ENCODE measurements around the gene RING1.

The RING1 gene

GRCh38 chr6:33172688-33173534 is 35.4 kb upstream of the RING1 start:
- no peak for DNase-seq

DNA sequence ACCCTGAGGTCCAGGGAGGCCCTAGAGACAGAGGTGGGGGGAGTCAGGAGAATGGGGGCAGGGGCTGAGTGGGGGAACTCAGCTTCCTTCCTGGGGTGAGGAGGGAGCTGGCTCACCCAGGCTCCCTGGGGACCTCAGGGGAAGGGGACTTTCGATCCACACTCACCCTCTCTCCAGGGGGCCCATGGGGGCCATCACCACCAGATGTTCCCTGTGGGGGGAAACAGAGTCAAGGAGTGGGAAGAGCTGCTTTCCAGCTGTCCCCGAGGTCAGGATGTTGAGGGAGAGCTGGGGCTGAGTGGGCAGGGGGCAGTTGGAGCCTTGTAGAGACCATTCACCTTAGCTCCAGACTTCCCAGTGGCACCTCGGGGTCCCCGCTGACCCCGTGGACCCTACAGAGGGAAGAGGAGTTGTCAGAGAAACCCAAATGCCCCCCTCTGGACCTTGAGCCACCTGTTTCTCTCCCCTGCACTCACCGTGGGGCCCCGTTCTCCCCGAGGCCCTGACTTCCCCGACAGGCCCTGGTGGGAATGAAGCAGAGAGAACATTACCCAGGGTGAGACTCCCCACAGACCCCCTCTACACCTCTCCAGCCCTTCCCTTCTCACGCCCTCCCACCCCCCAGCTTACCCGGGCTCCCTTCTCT is 34.6 kb upstream of the RING1 start:
- no peak for DNase-seq

- DNase-seq: no peak
Observed at GRCh38 chr6:33174784-33175183, 33.5 kb upstream of the RING1 start.

- no peak for DNase-seq
Observed at GRCh38 chr6:33175436-33176069, 32.7 kb upstream of the RING1 start.

- DNase-seq: no peak
Observed at GRCh38 chr6:33176906-33177305, 31.4 kb upstream of the RING1 start.

DNA sequence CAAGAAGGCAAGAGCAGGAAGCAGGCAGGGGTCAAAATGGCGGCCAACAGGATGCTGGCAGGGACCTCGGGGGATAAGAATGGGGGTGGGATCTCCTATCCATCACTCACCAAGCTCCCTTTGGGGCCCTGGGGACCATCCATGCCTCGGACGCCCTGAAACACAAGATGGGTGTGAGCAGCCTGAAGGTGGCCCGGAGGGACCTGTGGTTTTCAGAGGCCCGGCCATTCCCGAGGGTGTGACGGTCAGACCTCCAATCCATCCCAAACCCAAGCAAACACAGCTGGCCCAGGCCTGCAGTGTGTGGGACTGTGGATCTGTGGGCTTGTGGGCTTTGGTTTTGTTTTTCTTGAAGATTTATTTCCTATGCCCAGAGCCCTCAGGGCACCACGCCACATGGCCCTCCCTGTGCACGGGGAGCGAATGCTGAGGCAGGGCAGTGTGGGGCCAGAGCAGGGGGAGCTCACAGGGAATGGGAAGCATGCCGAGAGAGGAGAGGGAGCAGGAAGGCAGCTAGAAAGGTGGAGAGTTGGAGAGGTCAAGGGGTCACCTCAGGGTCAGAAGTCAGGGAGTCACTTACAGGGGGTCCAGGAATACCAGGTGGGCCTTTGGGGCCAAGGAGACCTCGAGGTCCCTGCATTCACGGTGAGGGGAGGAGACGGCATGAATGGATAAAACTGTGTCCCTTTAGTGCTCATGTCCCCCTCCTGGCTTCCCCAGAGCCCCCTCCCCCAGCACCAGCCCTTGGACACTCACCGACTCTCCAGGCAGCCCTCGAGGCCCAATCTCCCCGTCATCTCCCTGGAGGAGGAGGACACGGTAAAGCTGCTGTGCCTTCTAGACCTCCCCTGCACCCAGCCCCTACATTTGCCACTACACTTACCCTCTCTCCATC is 30.5 kb upstream of the RING1 start:
- DNase-seq: no peak

- no peak for DNase-seq
Observed at GRCh38 chr6:33178755-33179475, 29.4 kb upstream of the RING1 start.

DNA sequence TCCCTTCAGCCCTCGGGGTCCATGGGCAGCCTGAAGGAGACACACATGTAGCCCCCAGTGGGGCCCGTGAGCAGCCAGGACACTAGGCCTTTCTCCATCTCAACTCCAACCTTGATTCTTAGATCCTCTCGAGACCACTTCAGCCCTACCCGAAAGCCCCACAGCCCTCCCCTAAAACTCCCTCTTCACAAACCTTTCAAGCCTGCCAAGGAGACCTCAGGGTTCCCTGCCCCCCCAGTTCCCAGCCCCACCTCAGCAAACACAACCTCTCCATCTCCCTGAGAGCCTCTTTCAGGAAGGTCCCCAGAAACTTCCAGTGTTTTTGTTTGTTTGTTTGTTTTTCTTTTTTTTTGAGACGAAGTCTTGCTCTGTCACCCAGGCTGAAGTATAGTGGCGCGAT is 27.2 kb upstream of the RING1 start:
- no peak for DNase-seq

DNA sequence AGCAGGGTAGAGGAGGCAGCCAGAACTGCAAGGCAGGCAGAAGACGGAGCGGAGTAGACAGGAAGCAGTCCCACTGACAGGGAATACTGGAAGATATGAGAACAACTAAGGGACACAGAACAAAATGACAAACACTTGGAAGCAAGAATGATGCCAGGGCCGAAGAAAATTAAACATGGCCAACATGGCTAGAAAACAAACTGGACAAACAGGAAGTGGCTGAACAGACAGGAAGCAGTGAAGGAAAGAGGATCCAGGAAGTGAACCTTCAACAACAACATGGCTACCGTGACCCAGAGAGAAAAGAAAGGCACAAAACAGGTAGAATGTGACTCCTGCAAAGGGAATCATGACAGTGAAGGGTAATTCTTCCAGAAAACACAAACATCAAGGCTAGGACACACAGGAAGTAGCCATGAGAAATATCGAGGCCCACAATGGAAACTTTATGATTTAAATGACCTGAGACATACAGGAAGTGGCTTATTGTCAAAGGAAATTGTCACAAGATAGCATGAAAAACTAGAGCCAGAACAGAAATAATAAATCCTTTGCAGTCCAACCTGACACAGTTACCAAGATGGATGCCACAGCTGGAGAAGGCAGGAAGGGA is 25.1 kb upstream of the RING1 start:
- DNase-seq: no peak

DNA sequence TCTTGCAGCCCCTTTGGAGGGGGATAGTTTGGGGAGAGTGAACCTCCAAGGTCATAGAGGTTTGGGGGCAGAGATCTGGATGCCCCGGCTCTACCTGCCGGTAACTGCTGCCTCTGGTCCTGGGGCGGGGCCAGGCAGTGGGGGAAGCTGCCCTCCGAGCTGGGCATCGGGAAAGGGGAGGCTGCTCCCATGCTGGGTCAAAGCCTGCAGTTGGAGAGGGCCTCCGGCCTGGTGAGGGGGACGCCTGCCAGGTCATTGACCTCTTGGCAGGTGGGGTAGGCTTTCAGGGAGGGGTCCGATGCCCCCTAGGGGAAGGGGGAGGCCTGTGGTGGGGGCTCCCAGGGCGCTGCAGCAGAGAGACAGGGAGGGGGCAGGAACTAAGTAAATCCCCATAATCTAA is 23.1 kb upstream of the RING1 start:
- no peak for DNase-seq

- DNase-seq: no peak
Observed at GRCh38 chr6:33185654-33186187, 22.6 kb upstream of the RING1 start.

- no peak for DNase-seq
Observed at GRCh38 chr6:33187809-33188208, 20.5 kb upstream of the RING1 start.

- no peak for DNase-seq
Observed at GRCh38 chr6:33189164-33189563, 19.1 kb upstream of the RING1 start.

GRCh38 chr6:33189625-33190448 is 18.5 kb upstream of the RING1 start:
- DNase-seq: no peak

GRCh38 chr6:33190504-33191107 is 17.7 kb upstream of the RING1 start:
- no peak for DNase-seq

GRCh38 chr6:33191383-33192104 is 16.8 kb upstream of the RING1 start:
- DNase-seq: no peak

DNA sequence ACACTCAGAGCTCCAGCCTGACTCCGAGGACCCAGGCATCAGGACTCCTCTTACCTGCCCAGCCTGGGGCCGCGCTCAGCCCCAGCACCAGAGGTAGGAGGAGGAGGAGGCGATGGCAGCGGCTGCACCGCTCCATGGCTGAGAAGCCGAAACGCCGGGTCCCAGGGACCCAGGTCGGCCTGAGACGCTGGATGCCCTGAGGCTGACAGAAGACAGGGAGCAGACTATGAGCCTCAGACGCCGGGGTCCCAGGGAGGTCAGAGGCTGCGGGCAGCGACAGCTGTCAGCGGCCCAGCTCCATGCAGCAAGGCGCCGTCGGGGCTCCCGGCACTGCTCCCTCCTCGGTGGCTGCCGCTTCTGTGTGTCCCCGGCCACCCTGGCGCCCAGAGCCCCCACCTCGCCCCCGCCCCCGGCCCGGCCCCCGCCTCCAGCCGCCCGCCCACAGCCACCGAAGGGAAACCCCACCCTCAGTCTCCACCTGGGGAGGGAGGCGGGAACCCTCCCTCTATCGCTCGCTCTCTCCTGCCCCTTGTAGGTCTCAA is 16.1 kb upstream of the RING1 start, which contains the start of gene COL11A2:
TSS of gene COL11A2 (minus strand) at position 363 of the 542 bp plus-strand sequence. CDS start at position 136, 227 bp downstream.
- no peak for DNase-seq

GRCh38 chr6:33192671-33193602 is 15.4 kb upstream of the RING1 start:
- no peak for DNase-seq
